Measurements from ENCODE around the gene NHERF1. TPM values are rescaled to one million over a fixed set of nuclear protein-coding genes. Genes with fewer than 3 reads are reported as not detected.

Gene NHERF1
- total RNA-seq, 1 experiment from 2014 or later = 75.0 TPM

GRCh38 chr17:74776044-74776962, 27.9 kb downstream of the NHERF1 start, which contains the start of gene NAT9:
Gene NAT9 (minus strand): TSS chr17:74776345. CDS start chr17:74775698, 647 bp downstream.
- ChIA-PET POLR2A (ENCODE audit: unreplicated experiment) (interaction anchor here (0.5 kb wide), 1 partner anchor 34 kb away, joined by 6 read pairs; no protein-coding TSS in a partner anchor), CTCF (interaction anchor here (0.5 to 1.2 kb wide), 3 partner anchors 32 to 1135 kb away, joined by 3 to 4 read pairs (median 3); partner anchors contain the start of gene RAB37)
- H3K27ac ChIP-seq (ENCODE audit: low read length) = peak within 1 kb of the TSS; percentile 53
- H3F3A ChIP-seq (ENCODE audit: low read length, unreplicated experiment) = no peaks in the 10 kb centered on the region
- H3K9me3 ChIP-seq (ENCODE audit: low read length) = no peaks in the 10 kb centered on the region
- peak within 1 kb of the TSS; percentile 83 for H2AFZ ChIP-seq (ENCODE audit: low read length)
- DNase-seq (peak; percentile 99), ATAC-seq (peak; percentile 86)
- H3K4me2 ChIP-seq (ENCODE audit: low read length) = peak within 1 kb of the TSS; percentile 97
- intact Hi-C loops (cut with micrococcal nuclease) = loop anchor here (2.0 kb wide), 1 partner anchor 28 kb away; the partner anchor contains the start of gene NHERF1
- H3K27me3 ChIP-seq (ENCODE audit: low read length) = no peaks in the 10 kb centered on the region
- H3K4me3 ChIP-seq (ENCODE audit: low read length) = peak within 1 kb of the TSS; percentile 83
- BruUV-seq (replicated peaks) = no TSS peak
- peak within 1 kb of the TSS; percentile 94 for H3K9ac ChIP-seq (ENCODE audit: low read length)
- H4K20me1 ChIP-seq (ENCODE audit: low read length) = no peaks in the 10 kb centered on the region
- H3K9me2 ChIP-seq (replicated peaks; ENCODE audit: low read length) = no peaks in the 10 kb centered on the region
- H3K4me1 ChIP-seq (ENCODE audit: insufficient read depth, low read length) = peaks cover 20% of the 10 kb centered on the region
- H3K36me3 ChIP-seq (ENCODE audit: low read depth, low read length) = peaks cover 28% of the 10 kb centered on the region
- peaks cover 40% of the 10 kb centered on the region for H3K79me2 ChIP-seq (ENCODE audit: low read length)
- TF ChIP-seq EZH2phosphoT487 (IDR thresholded peaks at IDR 0.05; ENCODE audit: borderline replicate concordance, low read length) (no peak), EZH2 (IDR thresholded peaks at IDR 0.05; ENCODE audit: low read length, unreplicated experiment) (no peak), CTCF (conservative IDR thresholded peaks at IDR 0.05; ENCODE audit: low read depth, low read length) (no peak)

GRCh38 chr17:74776990-74777389, 28.6 kb downstream of the NHERF1 start:
- intact Hi-C loops (cut with micrococcal nuclease) = loop anchor here (2.0 kb wide), 1 partner anchor 28 kb away; the partner anchor contains the start of gene NHERF1
- POLR2A ChIA-PET (ENCODE audit: unreplicated experiment) = interaction anchor here (0.5 kb wide), 1 partner anchor 35 kb away, joined by 6 read pairs; no protein-coding TSS in a partner anchor
- Histone ChIP-seq H3K27ac (ENCODE audit: low read length) (no peak overlapping the region), H3K9me2 (replicated peaks; ENCODE audit: low read length) (no peaks in the 10 kb centered on the region), H3K27me3 (ENCODE audit: low read length) (no peaks in the 10 kb centered on the region), H3F3A (ENCODE audit: low read length, unreplicated experiment) (no peaks in the 10 kb centered on the region), H3K79me2 (ENCODE audit: low read length) (peaks cover 40% of the 10 kb centered on the region), H3K9me3 (ENCODE audit: low read length) (no peaks in the 10 kb centered on the region), H3K4me1 (ENCODE audit: insufficient read depth, low read length) (peaks cover 20% of the 10 kb centered on the region), H3K36me3 (ENCODE audit: low read depth, low read length) (peaks cover 22% of the 10 kb centered on the region), H3K4me3 (ENCODE audit: low read length) (peak overlapping the region; percentile 83), H2AFZ (ENCODE audit: low read length) (peak overlapping the region; percentile 69), H3K4me2 (ENCODE audit: low read length) (peak overlapping the region; percentile 97), H3K9ac (ENCODE audit: low read length) (peak overlapping the region; percentile 69), H4K20me1 (ENCODE audit: low read length) (no peaks in the 10 kb centered on the region)
- TF ChIP-seq CTCF (conservative IDR thresholded peaks at IDR 0.05; ENCODE audit: low read depth, low read length) (no peak), EZH2 (IDR thresholded peaks at IDR 0.05; ENCODE audit: low read length, unreplicated experiment) (no peak), EZH2phosphoT487 (IDR thresholded peaks at IDR 0.05; ENCODE audit: borderline replicate concordance, low read length) (no peak)
- BruUV-seq (replicated peaks) = no TSS peak
- DNase-seq (no peak), ATAC-seq (peak; percentile 5)
- CTCF ChIA-PET = interaction anchor here (0.5 to 1.2 kb wide), 3 partner anchors 32 to 1136 kb away, joined by 3 to 4 read pairs (median 3); partner anchors contain the start of gene RAB37
